ENCODE results near the gene LAMA1. TPM values are rescaled to one million over a fixed set of nuclear protein-coding genes. Genes with fewer than 3 reads are reported as not detected.

The LAMA1 gene
- total RNA-seq, 1 experiment from 2014 or later: not detected

DNA sequence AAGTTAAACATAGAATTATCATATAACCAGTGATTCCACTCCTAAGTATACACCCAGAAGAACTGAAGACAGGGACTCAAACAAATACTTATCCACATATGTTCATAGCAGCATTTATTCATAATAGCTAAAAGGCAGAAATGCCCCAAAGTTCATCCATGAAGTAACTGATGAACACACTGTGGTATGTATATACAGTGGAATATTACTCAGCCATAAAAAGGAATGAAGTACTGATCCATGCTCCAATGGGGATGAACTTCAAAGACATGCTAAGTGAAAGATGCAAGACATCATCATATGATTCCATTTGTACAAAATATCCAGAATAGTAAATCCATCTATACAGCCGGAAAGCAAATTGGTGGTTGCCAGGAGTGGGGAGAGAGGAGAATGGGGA, 157.5 kb downstream of the LAMA1 start:
- no peak for TF ChIP-seq EZH2 (IDR thresholded peaks at IDR 0.05; ENCODE audit: borderline replicate concordance, low read depth, low read length, poor library complexity, severe bottlenecking)
- TF ChIP-seq, protein P1, sequence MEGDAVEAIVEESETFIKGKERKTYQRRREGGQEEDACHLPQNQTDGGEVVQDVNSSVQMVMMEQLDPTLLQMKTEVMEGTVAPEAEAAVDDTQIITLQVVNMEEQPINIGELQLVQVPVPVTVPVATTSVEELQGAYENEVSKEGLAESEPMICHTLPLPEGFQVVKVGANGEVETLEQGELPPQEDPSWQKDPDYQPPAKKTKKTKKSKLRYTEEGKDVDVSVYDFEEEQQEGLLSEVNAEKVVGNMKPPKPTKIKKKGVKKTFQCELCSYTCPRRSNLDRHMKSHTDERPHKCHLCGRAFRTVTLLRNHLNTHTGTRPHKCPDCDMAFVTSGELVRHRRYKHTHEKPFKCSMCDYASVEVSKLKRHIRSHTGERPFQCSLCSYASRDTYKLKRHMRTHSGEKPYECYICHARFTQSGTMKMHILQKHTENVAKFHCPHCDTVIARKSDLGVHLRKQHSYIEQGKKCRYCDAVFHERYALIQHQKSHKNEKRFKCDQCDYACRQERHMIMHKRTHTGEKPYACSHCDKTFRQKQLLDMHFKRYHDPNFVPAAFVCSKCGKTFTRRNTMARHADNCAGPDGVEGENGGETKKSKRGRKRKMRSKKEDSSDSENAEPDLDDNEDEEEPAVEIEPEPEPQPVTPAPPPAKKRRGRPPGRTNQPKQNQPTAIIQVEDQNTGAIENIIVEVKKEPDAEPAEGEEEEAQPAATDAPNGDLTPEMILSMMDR (conservative IDR thresholded peaks at IDR 0.05; ENCODE audit: low read depth, low read length): no peak
- DNase-seq (ENCODE audit: low spot score): no peak
- CTCF ChIA-PET: no interaction called here
- H3K27ac ChIP-seq (ENCODE audit: low read depth, low read length, poor library complexity, severe bottlenecking): no peak overlapping the region
- H3K36me3 ChIP-seq (ENCODE audit: insufficient read depth, low read length, poor library complexity, severe bottlenecking): no peaks in the 10 kb centered on the region
- no TSS peak for BruUV-seq (replicated peaks)
- no peak overlapping the region for H3K4me3 ChIP-seq (ENCODE audit: low read depth, low read length, poor library complexity, severe bottlenecking)
- intact Hi-C loops (cut with micrococcal nuclease; ENCODE audit: unreplicated experiment): no loop called here
- no peaks in the 10 kb centered on the region for H3K4me1 ChIP-seq (ENCODE audit: insufficient read depth, low read length, poor library complexity, severe bottlenecking)
- POLR2A ChIA-PET (ENCODE audit: low non-redundant PET): no interaction called here
- peaks cover 5% of the 10 kb centered on the region for H3K9me3 ChIP-seq (ENCODE audit: low read depth, low read length, poor library complexity, severe bottlenecking)
- no peaks in the 10 kb centered on the region for H3K27me3 ChIP-seq (replicated peaks; ENCODE audit: insufficient read depth, low read depth, low read length, poor library complexity)

DNA sequence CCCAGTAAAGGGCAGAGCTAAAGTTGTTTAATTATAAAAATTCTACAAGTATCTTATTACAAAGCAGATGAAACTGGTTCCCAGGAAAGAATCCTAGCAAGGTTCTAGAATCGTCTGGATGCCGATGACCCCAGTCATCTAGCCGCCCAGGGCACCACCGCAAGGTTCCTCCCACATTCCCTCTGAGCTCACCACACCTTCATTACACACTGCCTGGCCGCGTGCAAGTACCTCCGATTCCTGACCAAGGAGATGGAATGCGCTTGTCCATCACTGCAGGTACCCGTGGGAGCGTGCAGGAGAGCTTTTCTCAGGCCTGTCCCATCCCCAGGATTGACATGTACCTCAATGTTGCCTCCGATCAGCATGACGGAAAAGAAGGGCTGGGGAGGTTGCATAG, 158.5 kb downstream of the LAMA1 start:
- Histone ChIP-seq H3K9me3 (ENCODE audit: low read depth, low read length, poor library complexity, severe bottlenecking) (peaks cover 5% of the 10 kb centered on the region), H3K4me3 (ENCODE audit: low read depth, low read length, poor library complexity, severe bottlenecking) (no peak overlapping the region), H3K27me3 (replicated peaks; ENCODE audit: insufficient read depth, low read depth, low read length, poor library complexity) (no peaks in the 10 kb centered on the region), H3K27ac (ENCODE audit: low read depth, low read length, poor library complexity, severe bottlenecking) (no peak overlapping the region), H3K36me3 (ENCODE audit: insufficient read depth, low read length, poor library complexity, severe bottlenecking) (no peaks in the 10 kb centered on the region), H3K4me1 (ENCODE audit: insufficient read depth, low read length, poor library complexity, severe bottlenecking) (no peaks in the 10 kb centered on the region)
- intact Hi-C loops (cut with micrococcal nuclease; ENCODE audit: unreplicated experiment): no loop called here
- ChIA-PET CTCF (no interaction called here), POLR2A (ENCODE audit: low non-redundant PET) (no interaction called here)
- TF ChIP-seq EZH2 (IDR thresholded peaks at IDR 0.05; ENCODE audit: borderline replicate concordance, low read depth, low read length, poor library complexity, severe bottlenecking): no peak
- TF ChIP-seq, protein P1 (conservative IDR thresholded peaks at IDR 0.05; ENCODE audit: low read depth, low read length): no peak
- DNase-seq (ENCODE audit: low spot score): no peak
- BruUV-seq (replicated peaks): no TSS peak

DNA sequence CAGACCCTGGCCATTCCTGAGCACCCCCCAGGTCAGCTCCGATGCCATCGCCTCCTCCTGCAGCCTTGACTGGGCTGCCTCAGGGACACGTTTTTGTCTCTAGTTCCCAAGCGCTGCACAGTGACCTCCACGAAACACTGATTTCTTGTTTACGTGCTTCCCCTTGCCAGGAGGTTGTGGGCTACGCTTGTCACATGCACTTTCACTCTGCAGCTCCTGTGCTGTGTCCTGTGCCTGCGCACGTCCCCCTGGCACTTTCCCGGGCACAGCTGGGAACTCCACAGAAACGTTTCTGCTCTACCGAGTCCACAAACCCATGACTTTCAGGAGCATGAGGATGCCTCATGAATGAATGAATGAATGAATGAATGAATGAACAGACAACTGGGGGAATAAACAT, 160.6 kb downstream of the LAMA1 start:
- BruUV-seq (replicated peaks): no TSS peak
- intact Hi-C loops (cut with micrococcal nuclease; ENCODE audit: unreplicated experiment): no loop called here
- DNase-seq (ENCODE audit: low spot score): no peak
- no peak for TF ChIP-seq EZH2 (IDR thresholded peaks at IDR 0.05; ENCODE audit: borderline replicate concordance, low read depth, low read length, poor library complexity, severe bottlenecking)
- ChIA-PET CTCF (no interaction called here), POLR2A (ENCODE audit: low non-redundant PET) (no interaction called here)
- no peaks in the 10 kb centered on the region for H3K27me3 ChIP-seq (replicated peaks; ENCODE audit: insufficient read depth, low read depth, low read length, poor library complexity)
- no peaks in the 10 kb centered on the region for H3K4me1 ChIP-seq (ENCODE audit: insufficient read depth, low read length, poor library complexity, severe bottlenecking)
- H3K36me3 ChIP-seq (ENCODE audit: insufficient read depth, low read length, poor library complexity, severe bottlenecking): no peaks in the 10 kb centered on the region
- H3K4me3 ChIP-seq (ENCODE audit: low read depth, low read length, poor library complexity, severe bottlenecking): no peak overlapping the region
- H3K27ac ChIP-seq (ENCODE audit: low read depth, low read length, poor library complexity, severe bottlenecking): no peak overlapping the region
- no peaks in the 10 kb centered on the region for H3K9me3 ChIP-seq (ENCODE audit: low read depth, low read length, poor library complexity, severe bottlenecking)

DNA sequence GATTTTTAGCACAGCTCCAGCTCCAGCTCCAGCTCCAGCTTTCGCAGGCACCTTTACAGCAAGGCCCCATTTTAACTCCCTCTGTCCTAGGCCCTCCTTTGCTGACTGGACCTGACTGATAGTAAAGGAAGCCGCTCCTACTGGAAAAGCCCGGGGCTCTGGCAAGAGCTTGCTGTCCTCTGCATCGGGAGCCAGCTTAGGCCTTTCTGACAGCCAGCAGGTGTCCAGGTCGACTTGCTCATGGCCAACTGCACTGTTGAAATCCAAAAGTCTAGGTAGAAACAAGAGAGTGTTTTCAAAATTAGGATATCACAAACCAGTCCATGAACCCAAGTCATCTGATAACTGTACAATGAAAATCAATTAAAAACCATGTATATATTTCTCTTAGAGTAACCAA, 161.1 kb downstream of the LAMA1 start:
- CTCF ChIA-PET: no interaction called here
- BruUV-seq (replicated peaks): no TSS peak
- H3K27me3 ChIP-seq (replicated peaks; ENCODE audit: insufficient read depth, low read depth, low read length, poor library complexity): no peaks in the 10 kb centered on the region
- H3K36me3 ChIP-seq (ENCODE audit: insufficient read depth, low read length, poor library complexity, severe bottlenecking): no peaks in the 10 kb centered on the region
- intact Hi-C loops (cut with micrococcal nuclease; ENCODE audit: unreplicated experiment): no loop called here
- H3K4me3 ChIP-seq (ENCODE audit: low read depth, low read length, poor library complexity, severe bottlenecking): no peak overlapping the region
- POLR2A ChIA-PET (ENCODE audit: low non-redundant PET): no interaction called here
- no peaks in the 10 kb centered on the region for H3K4me1 ChIP-seq (ENCODE audit: insufficient read depth, low read length, poor library complexity, severe bottlenecking)
- no peak for DNase-seq (ENCODE audit: low spot score)
- no peaks in the 10 kb centered on the region for H3K9me3 ChIP-seq (ENCODE audit: low read depth, low read length, poor library complexity, severe bottlenecking)
- TF ChIP-seq, protein P1 (conservative IDR thresholded peaks at IDR 0.05; ENCODE audit: low read depth, low read length): no peak
- TF ChIP-seq EZH2 (IDR thresholded peaks at IDR 0.05; ENCODE audit: borderline replicate concordance, low read depth, low read length, poor library complexity, severe bottlenecking): no peak
- H3K27ac ChIP-seq (ENCODE audit: low read depth, low read length, poor library complexity, severe bottlenecking): no peak overlapping the region
